Activated CD8-positive, alpha-beta memory T cell treated with anti-CD3 and anti-CD28 coated beads for 1 hour (primary cell): ENCODE results near the gene KRTDAP.

ENCODE experiments used
- DNase-seq, 2 donors: peaks; one replicate each; pipeline ENCODE4 v3.0.0-alpha.2; 2020; ENCODE audit warnings: low read depth in 1 of 2; ENCODE audit errors: extremely low read depth in 1 of 2

KRTDAP gene

GRCh38 chr19:35513628-35514281 lies 23.5 kb upstream of the KRTDAP start, which contains the start of gene DMKN:
Gene DMKN, minus strand, starts transcription at chr19:35513649. Its CDS starts 174 bp downstream, at chr19:35513475.
- no peak for DNase-seq

GRCh38 chr19:35512831-35513627 lies 22.8 kb upstream of the KRTDAP start:
- no peak for DNase-seq

- no peak for DNase-seq
These were observed 21.1 kb upstream of the KRTDAP start for GRCh38 chr19:35511337-35511736.

GRCh38 chr19:35510626-35510964 lies 20.3 kb upstream of the KRTDAP start:
- no peak for DNase-seq

GRCh38 chr19:35509861-35510625 lies 19.8 kb upstream of the KRTDAP start:
- peak; percentile 32 to 70 for DNase-seq

- DNase-seq: no peak
These were observed 18.9 kb upstream of the KRTDAP start for GRCh38 chr19:35509018-35509652.

- no peak for DNase-seq
These were observed 17.9 kb upstream of the KRTDAP start for GRCh38 chr19:35508129-35508528.

GRCh38 chr19:35507561-35507960 lies 17.3 kb upstream of the KRTDAP start:
- DNase-seq: no peak

- DNase-seq: no peak
These were observed 15.7 kb upstream of the KRTDAP start for GRCh38 chr19:35506011-35506410.

GRCh38 chr19:35502751-35503150 lies 12.5 kb upstream of the KRTDAP start:
- no peak for DNase-seq

GRCh38 chr19:35501684-35502083 lies 11.4 kb upstream of the KRTDAP start:
- DNase-seq: no peak

- DNase-seq: no peak
These were observed 10.3 kb upstream of the KRTDAP start for GRCh38 chr19:35500611-35501010.

- DNase-seq: no peak
These were observed 8.8 kb upstream of the KRTDAP start for GRCh38 chr19:35498984-35499527.

GRCh38 chr19:35498220-35498619 lies 8.0 kb upstream of the KRTDAP start:
- no peak for DNase-seq

GRCh38 chr19:35497406-35497805 lies 7.1 kb upstream of the KRTDAP start:
- no peak for DNase-seq

GRCh38 chr19:35495107-35496064 lies 5.1 kb upstream of the KRTDAP start:
- peak; percentile 15 to 55 for DNase-seq

- no peak for DNase-seq
These were observed 3.7 kb upstream of the KRTDAP start for GRCh38 chr19:35493971-35494370.

- no peak for DNase-seq
These were observed 1.6 kb upstream of the KRTDAP start for GRCh38 chr19:35491836-35492360.

- DNase-seq: no peak
These were observed 1.6 kb downstream of the KRTDAP start for GRCh38 chr19:35488677-35489076.
